Measurements from ENCODE around the gene CBLN4.

The CBLN4 gene

DNA sequence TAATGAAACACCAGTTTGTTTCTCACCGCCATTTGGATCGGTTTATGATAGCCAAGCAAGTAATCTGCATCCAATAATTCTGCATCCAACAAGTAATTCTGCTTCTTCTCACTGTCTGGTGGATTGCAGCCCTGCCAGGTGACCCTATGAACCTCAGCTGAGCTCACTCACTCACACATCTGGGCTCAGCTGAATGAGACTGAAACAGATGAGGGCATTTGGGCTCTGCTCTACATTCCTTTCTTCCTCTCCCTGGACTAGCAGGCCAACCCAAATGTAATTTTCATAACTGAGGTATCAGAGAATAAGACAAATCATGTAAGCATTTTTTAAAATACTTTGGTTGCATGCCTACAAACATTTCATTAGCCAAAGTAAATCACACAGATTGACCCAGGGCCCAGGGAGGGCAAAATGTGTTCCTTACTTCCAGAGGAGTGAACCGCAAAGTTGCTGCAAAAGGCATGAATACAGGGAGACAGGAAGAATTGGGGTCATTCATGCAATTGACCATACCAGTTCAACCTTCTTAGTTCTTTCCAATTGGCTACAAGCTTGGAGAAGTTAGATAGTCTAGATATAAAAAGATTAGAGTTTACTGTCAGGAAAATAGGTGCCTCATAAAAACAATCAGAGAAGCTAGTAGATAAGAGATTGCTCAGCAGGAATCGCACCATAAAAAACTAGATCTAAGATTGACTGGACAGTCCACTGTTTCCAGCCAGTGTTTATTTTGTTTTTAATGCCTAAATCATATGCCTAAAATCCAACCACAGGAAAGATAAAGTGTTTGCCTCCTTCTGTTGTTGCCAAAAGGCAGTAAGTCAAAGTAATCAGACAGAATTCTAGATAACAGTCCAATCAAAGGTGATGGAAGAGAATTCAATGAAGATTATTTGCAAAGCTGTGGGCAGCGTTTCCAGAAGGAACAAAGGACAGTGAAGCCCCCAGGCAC, 43.7 kb downstream of the CBLN4 start:
- Histone ChIP-seq H3K9ac (ENCODE audit: insufficient read length) (no peak overlapping the region), H3K4me3 (no peak overlapping the region), H3K9me3 (ENCODE audit: low read depth, low read length) (no peaks in the 10 kb centered on the region), H3K27ac (no peak overlapping the region), H3K36me3 (ENCODE audit: insufficient read depth, low read length) (no peaks in the 10 kb centered on the region)
- DNase-seq (ENCODE audit: low read depth, low spot score), result no peak
- TF ChIP-seq POLR2AphosphoS5 (IDR thresholded peaks at IDR 0.05; ENCODE audit: borderline replicate concordance, low read depth, low read length), result no peak
- no peak for TF ChIP-seq FOXP2 (optimal IDR thresholded peaks at IDR 0.05; ENCODE audit: control extremely low read depth, extremely low read length, insufficient read depth)
- TF ChIP-seq EZH2 (IDR thresholded peaks at IDR 0.05), result no peak

DNA sequence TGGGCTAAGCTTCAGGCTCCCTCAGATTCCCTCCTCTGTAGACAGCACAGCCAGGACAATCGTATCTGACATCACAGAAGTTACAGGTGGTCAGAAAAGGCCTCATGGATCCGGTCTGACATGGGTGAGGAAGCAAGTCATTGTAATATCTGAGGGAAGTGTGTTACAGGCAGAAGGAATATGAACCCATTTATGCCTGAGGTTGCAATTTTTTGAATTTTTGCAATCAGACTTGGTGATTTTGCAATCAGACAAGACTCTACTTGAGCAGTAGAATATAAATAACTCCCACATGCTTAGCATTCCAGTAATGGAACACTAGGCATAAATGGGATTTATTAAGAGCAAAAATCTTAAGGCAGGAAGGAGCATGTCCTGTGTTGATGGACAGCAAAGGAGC, 52.1 kb downstream of the CBLN4 start:
- DNase-seq (ENCODE audit: low read depth, low spot score), result no peak
- H3K36me3 ChIP-seq (ENCODE audit: insufficient read depth, low read length), result no peaks in the 10 kb centered on the region
- H3K27ac ChIP-seq, result no peak overlapping the region
- no peak overlapping the region for H3K4me3 ChIP-seq
- no peaks in the 10 kb centered on the region for H3K9me3 ChIP-seq (ENCODE audit: low read depth, low read length)
- no peak overlapping the region for H3K9ac ChIP-seq (ENCODE audit: insufficient read length)
- TF ChIP-seq POLR2AphosphoS5 (IDR thresholded peaks at IDR 0.05; ENCODE audit: borderline replicate concordance, low read depth, low read length) (no peak), EZH2 (IDR thresholded peaks at IDR 0.05) (no peak), FOXP2 (optimal IDR thresholded peaks at IDR 0.05; ENCODE audit: control extremely low read depth, extremely low read length, insufficient read depth) (no peak)

DNA sequence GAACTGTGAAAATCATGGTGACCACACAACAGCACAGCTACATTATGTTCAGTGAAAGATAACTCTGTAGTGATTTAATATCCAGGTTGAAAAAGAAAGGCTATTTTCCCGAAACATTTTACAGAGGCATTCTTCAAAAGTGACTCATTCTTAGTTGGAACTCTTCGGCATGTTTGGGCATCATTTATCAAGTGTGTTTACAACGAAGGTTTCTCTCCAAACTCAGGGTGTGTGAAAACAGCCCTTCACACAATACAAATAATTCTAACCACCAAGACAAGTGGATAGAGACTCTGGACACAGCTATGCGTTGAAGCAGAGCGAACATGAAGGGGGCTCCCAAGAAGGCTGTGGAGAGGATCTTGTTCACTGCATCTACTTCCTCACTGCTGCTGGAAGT, 57.6 kb downstream of the CBLN4 start:
- Histone ChIP-seq H3K36me3 (ENCODE audit: insufficient read depth, low read length) (no peaks in the 10 kb centered on the region), H3K9ac (ENCODE audit: insufficient read length) (no peak overlapping the region), H3K9me3 (ENCODE audit: low read depth, low read length) (no peaks in the 10 kb centered on the region), H3K27ac (no peak overlapping the region), H3K4me3 (no peak overlapping the region)
- DNase-seq (ENCODE audit: low read depth, low spot score), result no peak
- TF ChIP-seq POLR2AphosphoS5 (IDR thresholded peaks at IDR 0.05; ENCODE audit: borderline replicate concordance, low read depth, low read length) (no peak), EZH2 (IDR thresholded peaks at IDR 0.05) (no peak), FOXP2 (optimal IDR thresholded peaks at IDR 0.05; ENCODE audit: control extremely low read depth, extremely low read length, insufficient read depth) (no peak)
